GM12892 (cell line): ENCODE data around the gene WWP2.

Experiments
- POLR2A ChIP-seq: IDR thresholded peaks from 2 replicates; pipeline ENCODE4 v1.6.1; 2011; ENCODE audit warnings: low read depth, low read length, control low read depth
- POLR2AphosphoS5 ChIP-seq: IDR thresholded peaks from 2 replicates; pipeline ENCODE4 v1.6.1; 2011; ENCODE audit warnings: low read depth, low read length, control low read depth

DNA sequence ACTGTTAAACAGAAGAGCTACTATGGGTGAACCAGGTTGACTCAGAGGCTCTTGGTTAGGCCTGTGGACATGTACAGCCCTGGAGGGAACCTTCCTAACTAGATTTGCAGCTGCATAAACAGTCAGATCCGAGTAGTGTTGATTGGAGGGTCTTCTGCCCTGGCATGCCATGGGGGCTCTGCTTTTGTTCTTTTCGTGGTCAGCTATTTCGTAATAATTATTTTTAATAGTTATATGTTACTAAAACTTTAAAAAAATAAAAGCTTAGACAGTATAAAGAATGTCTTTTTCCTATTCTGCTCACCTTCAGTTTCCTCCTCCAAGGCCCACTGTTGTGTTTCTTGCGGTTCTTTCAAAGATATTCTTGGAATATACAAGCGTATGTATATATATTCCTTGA, 121.6 kb downstream of the WWP2 start:
- TF ChIP-seq POLR2AphosphoS5 (no peak), POLR2A (no peak)
